ENCODE measurements around the gene DSCAML1.

Gene DSCAML1

DNA sequence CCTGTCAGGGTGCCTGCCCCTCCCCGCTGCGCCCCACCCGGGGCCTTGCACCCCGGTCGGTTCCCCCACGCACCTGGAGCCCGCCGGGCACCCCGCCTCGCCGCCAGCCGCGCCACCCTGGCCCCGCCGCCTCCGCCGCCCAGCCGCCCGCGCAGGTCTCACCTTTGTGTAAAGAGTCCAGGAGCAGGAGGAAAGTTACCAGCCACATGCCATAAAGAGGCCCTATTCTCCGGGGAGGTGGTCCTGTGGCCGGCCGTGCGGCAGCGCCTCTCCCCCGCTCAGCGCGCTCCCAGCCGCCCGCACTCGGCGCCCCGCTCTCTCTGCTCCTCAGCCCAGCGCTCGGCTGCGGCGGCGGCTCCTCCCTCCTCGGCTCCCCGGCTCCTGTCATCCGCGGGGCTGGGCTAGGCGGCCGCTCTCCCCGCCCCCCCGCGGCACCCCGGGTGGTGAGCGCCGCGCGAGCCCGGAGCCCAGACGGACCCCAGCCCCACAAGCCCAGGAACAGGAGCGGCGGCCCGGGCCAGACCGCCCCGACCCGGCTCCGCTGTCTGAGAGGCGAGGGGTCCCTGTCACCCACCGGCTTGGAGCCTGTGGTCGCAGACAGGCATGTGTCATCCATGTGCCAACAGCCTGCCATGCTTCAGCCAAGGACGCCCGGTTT is at the start of gene DSCAML1:
Gene DSCAML1 (minus strand): TSS at position 345 of the 658 bp plus-strand sequence. CDS start 137 bp downstream, at position 208.
- Mint-ChIP-seq H3K27ac (no peak within 1 kb of the TSS), H3K27me3 (ENCODE audit: low read depth) (peaks cover 72% of the 10 kb centered on the region), H3K9me3 (no peaks in the 10 kb centered on the region), H3K4me3 (peak within 1 kb of the TSS; percentile 36), H3K36me3 (ENCODE audit: low read depth) (peaks cover 4% of the 10 kb centered on the region), H3K4me1 (ENCODE audit: low read depth) (peaks cover 5% of the 10 kb centered on the region)

- Mint-ChIP-seq H3K9me3 (no peaks in the 10 kb centered on the region), H3K27me3 (ENCODE audit: low read depth) (peaks cover 28% of the 10 kb centered on the region), H3K36me3 (ENCODE audit: low read depth) (no peaks in the 10 kb centered on the region), H3K4me3 (no peak overlapping the region), H3K27ac (no peak overlapping the region), H3K4me1 (ENCODE audit: low read depth) (no peaks in the 10 kb centered on the region)
These were observed 46.9 kb upstream of the DSCAML1 start for GRCh38 chr11:117843666-117844484.

GRCh38 chr11:117842131-117842941 is 45.3 kb upstream of the DSCAML1 start:
- Mint-ChIP-seq H3K27me3 (ENCODE audit: low read depth) (peaks cover 30% of the 10 kb centered on the region), H3K4me1 (ENCODE audit: low read depth) (peaks cover 5% of the 10 kb centered on the region), H3K4me3 (no peak overlapping the region), H3K9me3 (no peaks in the 10 kb centered on the region), H3K36me3 (ENCODE audit: low read depth) (no peaks in the 10 kb centered on the region), H3K27ac (no peak overlapping the region)

GRCh38 chr11:117841551-117842031 is 44.6 kb upstream of the DSCAML1 start:
- H3K27me3 Mint-ChIP-seq (ENCODE audit: low read depth), result peaks cover 32% of the 10 kb centered on the region
- no peak overlapping the region for H3K27ac Mint-ChIP-seq
- no peak overlapping the region for H3K4me3 Mint-ChIP-seq
- H3K36me3 Mint-ChIP-seq (ENCODE audit: low read depth), result no peaks in the 10 kb centered on the region
- H3K4me1 Mint-ChIP-seq (ENCODE audit: low read depth), result peaks cover 5% of the 10 kb centered on the region
- no peaks in the 10 kb centered on the region for H3K9me3 Mint-ChIP-seq

DNA sequence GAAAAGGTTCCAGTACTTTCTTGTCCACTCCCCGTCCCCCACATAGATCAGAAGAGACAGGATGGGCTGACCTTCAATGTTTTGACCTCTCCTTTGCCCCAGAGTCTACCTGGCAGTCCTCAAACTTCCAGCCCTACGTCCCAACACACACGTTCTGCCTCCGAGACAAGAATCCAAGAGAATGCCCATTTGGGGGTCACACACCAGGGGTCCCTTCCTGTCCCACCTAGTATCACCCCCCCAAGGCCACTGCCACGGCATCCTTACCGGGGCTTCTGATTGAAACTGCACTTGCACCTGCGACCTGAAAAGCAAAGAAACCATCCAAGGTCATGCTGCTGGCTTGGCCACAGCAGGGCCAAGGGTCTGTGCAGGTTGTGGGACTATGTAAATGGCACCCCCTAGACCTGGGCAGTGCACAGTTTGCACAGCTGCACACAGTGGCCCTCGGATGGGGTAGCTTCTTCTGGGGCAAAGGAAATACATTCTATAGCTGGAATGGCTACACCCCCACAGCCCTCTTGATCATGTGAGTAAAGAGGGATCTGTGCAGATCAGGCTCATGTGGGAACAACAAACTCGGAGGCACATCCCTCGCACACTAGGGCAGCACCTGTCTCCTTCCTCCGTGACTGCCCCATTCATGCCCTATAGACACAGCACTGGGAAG is 44.0 kb upstream of the DSCAML1 start:
- Mint-ChIP-seq H3K27ac (no peak overlapping the region), H3K36me3 (ENCODE audit: low read depth) (no peaks in the 10 kb centered on the region), H3K4me1 (ENCODE audit: low read depth) (peaks cover 6% of the 10 kb centered on the region), H3K9me3 (no peaks in the 10 kb centered on the region), H3K4me3 (no peak overlapping the region), H3K27me3 (ENCODE audit: low read depth) (peaks cover 33% of the 10 kb centered on the region)

DNA sequence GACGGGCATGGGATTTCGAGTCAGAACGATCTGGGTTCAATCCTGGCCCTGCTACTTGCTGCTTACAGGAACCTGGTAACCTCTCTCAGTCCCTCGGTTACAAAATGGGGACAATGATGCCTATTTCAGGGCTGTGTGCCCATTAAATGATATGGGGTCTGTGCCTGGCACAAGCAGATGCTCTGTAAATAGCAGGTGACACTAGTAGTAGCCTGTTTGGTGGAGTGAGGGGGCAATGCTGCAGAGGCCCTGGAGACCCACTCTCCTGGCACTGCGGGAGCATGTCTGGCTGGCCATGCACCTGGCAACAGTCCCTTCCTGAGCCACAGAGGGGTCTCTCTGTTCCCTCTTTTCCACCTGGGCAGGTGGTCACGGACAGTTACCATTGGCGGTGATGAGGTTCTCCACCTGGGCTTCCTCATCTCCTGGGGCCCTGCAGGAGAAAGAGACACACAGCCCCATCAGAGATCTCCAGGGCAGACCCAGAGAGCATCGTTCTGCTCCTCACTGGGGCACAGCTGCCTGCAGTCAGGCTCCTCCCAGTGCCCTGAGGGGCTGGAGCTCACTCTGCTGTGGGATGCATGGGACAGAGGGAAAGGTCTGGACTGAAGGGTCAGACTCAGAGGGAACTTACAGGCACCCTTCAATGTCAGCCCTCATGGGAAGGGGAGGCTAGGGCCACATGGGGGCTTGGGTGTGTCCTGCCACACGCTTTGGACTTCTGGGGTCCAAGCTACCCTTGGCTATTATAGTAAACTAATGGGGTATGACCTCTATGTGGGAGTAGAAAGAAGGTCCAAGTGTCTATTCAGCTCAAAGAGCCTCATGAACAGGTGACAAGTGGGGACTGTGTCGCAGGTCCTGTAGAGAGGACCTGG is 43.2 kb upstream of the DSCAML1 start:
- no peak overlapping the region for H3K27ac Mint-ChIP-seq
- no peaks in the 10 kb centered on the region for H3K9me3 Mint-ChIP-seq
- peaks cover 6% of the 10 kb centered on the region for H3K4me1 Mint-ChIP-seq (ENCODE audit: low read depth)
- H3K36me3 Mint-ChIP-seq (ENCODE audit: low read depth), result no peaks in the 10 kb centered on the region
- H3K4me3 Mint-ChIP-seq, result no peak overlapping the region
- H3K27me3 Mint-ChIP-seq (ENCODE audit: low read depth), result peaks cover 32% of the 10 kb centered on the region

DNA sequence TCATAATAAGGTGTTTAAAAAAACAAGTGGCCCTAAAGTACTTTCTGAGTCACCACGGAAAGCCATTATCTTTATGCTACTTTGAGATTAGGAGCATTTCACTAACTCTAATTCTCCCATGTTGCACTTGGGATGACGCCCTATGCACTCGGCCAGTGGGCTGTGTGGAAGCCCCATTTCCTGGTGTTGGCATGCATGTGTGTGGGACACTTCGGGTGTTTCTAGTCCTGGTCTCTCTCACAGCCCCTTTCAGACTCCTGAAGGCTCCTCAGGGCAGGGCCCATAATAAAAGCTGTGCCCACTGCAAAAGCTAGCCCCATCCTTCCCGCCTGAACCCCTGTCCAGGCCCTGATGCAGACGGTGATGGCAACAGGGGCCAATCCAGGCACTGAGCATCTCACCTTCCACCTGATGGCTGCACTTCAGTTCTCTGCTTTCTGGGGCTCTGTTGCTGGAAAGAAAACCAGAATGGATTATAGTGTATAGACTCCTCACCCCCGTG is 42.4 kb upstream of the DSCAML1 start:
- no peak overlapping the region for H3K27ac Mint-ChIP-seq

GRCh38 chr11:117838901-117839300 is 41.9 kb upstream of the DSCAML1 start:
- Mint-ChIP-seq H3K4me3 (no peak overlapping the region), H3K9me3 (no peaks in the 10 kb centered on the region), H3K27ac (no peak overlapping the region), H3K4me1 (ENCODE audit: low read depth) (peaks cover 6% of the 10 kb centered on the region), H3K36me3 (ENCODE audit: low read depth) (no peaks in the 10 kb centered on the region), H3K27me3 (ENCODE audit: low read depth) (peaks cover 32% of the 10 kb centered on the region)

More for the DNA sequence above, 42.4 kb upstream of the DSCAML1 start:
- Mint-ChIP-seq H3K27me3 (ENCODE audit: low read depth) (peaks cover 32% of the 10 kb centered on the region), H3K9me3 (no peaks in the 10 kb centered on the region), H3K4me3 (no peak overlapping the region), H3K36me3 (ENCODE audit: low read depth) (no peaks in the 10 kb centered on the region), H3K4me1 (ENCODE audit: low read depth) (peaks cover 6% of the 10 kb centered on the region)

DNA sequence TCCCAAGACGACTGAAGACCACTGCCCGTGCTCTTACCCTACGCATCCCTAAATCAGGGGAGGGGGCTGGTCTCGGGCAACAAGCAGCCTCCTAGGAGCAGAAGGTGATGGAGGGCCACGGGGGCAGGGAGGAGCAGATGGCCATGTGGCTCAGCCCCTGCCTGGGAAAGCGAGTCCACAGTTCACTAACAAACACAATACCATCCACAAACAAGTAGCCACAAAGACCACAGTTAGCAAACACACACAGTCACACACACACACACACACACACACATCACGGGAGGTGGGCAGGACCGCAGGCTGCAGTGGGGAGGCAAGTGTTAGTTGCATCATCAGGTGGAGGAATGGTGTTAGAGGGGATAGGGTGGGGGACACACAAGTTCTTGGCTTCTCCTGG is 40.8 kb upstream of the DSCAML1 start:
- H3K36me3 Mint-ChIP-seq (ENCODE audit: low read depth), result no peaks in the 10 kb centered on the region

DNA sequence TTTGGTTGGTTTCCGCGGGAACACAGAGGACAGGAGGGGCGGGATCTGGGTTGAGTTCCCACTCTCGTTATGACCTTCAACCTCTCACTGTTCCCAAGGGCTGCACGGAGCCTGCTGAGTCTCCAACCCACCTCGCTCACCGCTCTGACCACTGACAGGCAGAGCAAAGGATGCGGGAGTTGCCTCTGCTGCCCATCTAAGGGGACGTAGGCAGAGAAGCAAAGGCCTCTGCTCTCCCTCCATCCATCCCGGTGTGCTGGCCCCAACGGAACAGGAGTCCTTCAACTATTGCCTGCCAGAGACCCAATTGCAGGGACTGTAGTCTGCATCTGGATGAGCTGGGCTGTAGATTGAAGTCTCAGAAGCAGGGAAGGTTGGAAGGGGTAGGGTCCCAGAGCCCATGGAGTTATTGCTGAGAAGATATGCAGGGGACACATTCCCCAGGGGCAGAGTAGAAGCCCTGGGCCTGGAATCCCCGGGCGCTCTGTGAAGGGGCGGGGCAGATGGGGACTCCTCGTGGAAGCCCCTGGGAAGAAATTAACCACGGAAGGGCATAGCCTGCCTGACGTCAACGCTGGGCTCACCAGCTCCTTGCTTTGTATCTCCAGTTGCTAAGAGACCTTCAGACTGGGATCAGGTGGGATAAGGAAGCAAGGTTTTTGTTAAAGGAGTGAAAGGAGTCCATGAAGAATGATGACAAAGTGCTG is 40.2 kb upstream of the DSCAML1 start:
- Mint-ChIP-seq H3K9me3 (no peaks in the 10 kb centered on the region), H3K36me3 (ENCODE audit: low read depth) (no peaks in the 10 kb centered on the region), H3K4me3 (no peak overlapping the region), H3K27me3 (ENCODE audit: low read depth) (peaks cover 32% of the 10 kb centered on the region), H3K4me1 (ENCODE audit: low read depth) (peaks cover 11% of the 10 kb centered on the region), H3K27ac (no peak overlapping the region)

More for the DNA sequence above, 40.8 kb upstream of the DSCAML1 start:
- H3K27me3 Mint-ChIP-seq (ENCODE audit: low read depth), result peaks cover 32% of the 10 kb centered on the region
- no peak overlapping the region for H3K27ac Mint-ChIP-seq
- no peaks in the 10 kb centered on the region for H3K9me3 Mint-ChIP-seq
- peaks cover 6% of the 10 kb centered on the region for H3K4me1 Mint-ChIP-seq (ENCODE audit: low read depth)
- no peak overlapping the region for H3K4me3 Mint-ChIP-seq

DNA sequence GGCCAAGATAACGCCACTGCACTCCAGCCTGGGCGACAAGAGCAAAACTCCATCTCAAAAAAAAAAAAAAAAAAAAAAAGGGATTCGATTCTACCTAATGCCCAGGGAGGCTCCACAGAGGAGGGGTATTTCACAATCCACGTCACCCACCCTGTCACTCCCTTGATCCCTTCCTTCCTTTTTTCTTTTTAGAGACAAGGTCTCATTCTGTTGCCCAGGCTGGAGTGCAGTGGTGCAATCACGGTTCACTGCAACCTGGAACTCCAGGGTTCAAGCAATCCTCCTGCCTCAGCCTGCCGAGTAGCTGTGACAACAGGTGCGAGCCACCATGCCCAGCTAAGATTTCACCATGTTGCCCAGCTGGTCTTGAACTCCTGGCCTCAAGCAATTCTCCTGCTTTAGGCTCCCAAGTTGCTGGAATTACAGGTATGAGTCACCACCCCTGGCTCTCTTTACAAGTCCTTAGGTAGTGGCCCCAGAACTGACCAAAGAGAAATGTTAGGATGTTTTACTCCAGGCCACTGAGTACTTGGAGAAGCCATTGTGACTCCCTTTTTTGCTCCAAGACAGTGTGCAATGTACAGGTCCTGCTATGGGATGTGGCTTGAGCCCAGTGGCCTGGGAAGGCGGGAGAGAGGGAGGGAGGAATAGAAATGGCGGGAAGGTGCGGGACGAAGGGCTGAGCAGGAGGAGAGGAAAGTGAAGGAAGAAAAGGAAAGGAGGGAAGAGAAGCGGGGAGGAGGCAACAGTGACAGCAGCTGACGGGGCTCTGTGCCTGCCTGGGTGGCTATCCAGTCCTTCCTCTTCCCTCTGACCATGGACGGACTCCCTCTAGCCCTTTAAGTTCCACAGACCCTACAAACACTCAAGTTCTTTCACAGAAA is 39.3 kb upstream of the DSCAML1 start:
- Mint-ChIP-seq H3K36me3 (ENCODE audit: low read depth) (no peaks in the 10 kb centered on the region), H3K27me3 (ENCODE audit: low read depth) (peaks cover 29% of the 10 kb centered on the region), H3K9me3 (no peaks in the 10 kb centered on the region)

DNA sequence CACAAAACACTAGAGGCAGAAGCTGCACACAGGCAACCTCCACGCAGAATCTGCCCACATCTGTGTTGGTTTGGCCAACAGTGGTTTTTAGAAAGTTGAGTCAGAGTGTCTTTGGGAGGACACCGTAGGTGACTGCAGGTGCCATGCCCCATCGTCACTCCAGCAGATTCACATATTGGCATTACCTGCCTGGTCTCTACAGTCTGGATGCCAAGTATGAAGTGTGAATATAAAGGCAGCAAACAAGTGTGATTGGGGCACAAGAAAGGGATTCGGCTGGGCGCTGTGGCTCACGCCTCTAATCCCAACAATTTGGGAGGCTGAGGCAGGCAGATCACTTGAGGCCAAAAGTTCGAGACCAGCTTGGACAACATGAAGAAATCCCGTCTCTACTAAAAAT is 38.6 kb upstream of the DSCAML1 start:
- H3K4me1 Mint-ChIP-seq (ENCODE audit: low read depth), result peaks cover 21% of the 10 kb centered on the region
- H3K27ac Mint-ChIP-seq, result no peak overlapping the region
- H3K27me3 Mint-ChIP-seq (ENCODE audit: low read depth), result peaks cover 29% of the 10 kb centered on the region
- H3K4me3 Mint-ChIP-seq, result no peak overlapping the region
- no peaks in the 10 kb centered on the region for H3K36me3 Mint-ChIP-seq (ENCODE audit: low read depth)
- H3K9me3 Mint-ChIP-seq, result no peaks in the 10 kb centered on the region

More for the DNA sequence above, 39.3 kb upstream of the DSCAML1 start:
- H3K27ac Mint-ChIP-seq, result peak overlapping the region; percentile 72
- peaks cover 14% of the 10 kb centered on the region for H3K4me1 Mint-ChIP-seq (ENCODE audit: low read depth)
- no peak overlapping the region for H3K4me3 Mint-ChIP-seq

All from T-helper 1 cell treated with Interleukin-12 subunit alpha and Interleukin-12 subunit beta and Interleukin-4 antibody, amounts not matched to agents 30 μg/mL and 1 μg/mL, for 36 hours (primary cell).